Epithelial cell of esophagus (primary cell): ENCODE results near the gene OR13C9.

Experiments
- DNase-seq: peaks from one replicate; pipeline ENCODE4 v3.0.0; 2010; ENCODE audit warnings: low read depth
- H3K4me3 ChIP-seq: 2 replicates; pipeline ENCODE4 v1.5.1; 2011; ENCODE audit warnings: mild to moderate bottlenecking, low read length, control low read depth
- TF ChIP-seq, protein P1 (sequence below): IDR thresholded peaks from 2 replicates; pipeline ENCODE4 v1.5.1; 2011; ENCODE audit warnings: low read depth, mild to moderate bottlenecking, low read length, control low read depth, inconsistent platforms; ENCODE audit not compliant: insufficient read depth; ENCODE audit errors: missing control alignments

Gene OR13C9

GRCh38 chr9:104577263-104577662 lies 40.7 kb downstream of the OR13C9 start:
- no peak for DNase-seq
- TF ChIP-seq, protein P1, sequence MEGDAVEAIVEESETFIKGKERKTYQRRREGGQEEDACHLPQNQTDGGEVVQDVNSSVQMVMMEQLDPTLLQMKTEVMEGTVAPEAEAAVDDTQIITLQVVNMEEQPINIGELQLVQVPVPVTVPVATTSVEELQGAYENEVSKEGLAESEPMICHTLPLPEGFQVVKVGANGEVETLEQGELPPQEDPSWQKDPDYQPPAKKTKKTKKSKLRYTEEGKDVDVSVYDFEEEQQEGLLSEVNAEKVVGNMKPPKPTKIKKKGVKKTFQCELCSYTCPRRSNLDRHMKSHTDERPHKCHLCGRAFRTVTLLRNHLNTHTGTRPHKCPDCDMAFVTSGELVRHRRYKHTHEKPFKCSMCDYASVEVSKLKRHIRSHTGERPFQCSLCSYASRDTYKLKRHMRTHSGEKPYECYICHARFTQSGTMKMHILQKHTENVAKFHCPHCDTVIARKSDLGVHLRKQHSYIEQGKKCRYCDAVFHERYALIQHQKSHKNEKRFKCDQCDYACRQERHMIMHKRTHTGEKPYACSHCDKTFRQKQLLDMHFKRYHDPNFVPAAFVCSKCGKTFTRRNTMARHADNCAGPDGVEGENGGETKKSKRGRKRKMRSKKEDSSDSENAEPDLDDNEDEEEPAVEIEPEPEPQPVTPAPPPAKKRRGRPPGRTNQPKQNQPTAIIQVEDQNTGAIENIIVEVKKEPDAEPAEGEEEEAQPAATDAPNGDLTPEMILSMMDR = no peak
- H3K4me3 ChIP-seq = no peak overlapping the region

DNA sequence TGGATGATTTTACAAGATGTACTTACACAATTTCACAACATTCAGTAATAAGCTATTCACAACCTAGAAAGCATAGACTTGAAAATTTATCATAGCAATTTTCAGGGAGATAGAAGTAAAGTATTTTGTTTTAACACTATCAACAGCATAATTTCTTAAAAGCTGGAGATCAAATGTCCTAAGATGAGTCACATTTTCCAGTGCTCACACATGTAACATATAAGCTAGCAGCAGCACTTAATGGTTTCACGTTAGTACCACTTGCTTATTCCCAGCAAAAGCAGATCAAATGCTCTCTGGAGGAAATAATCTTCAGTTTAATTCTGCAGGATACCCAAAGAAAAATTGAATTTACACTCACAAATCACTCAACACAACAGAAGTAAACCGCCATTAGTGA lies 42.5 kb downstream of the OR13C9 start:
- TF ChIP-seq, protein P1 = no peak
- no peak overlapping the region for H3K4me3 ChIP-seq
- no peak for DNase-seq

- TF ChIP-seq, protein P1 = no peak
- DNase-seq = no peak
- no peak overlapping the region for H3K4me3 ChIP-seq
These were observed 45.4 kb downstream of the OR13C9 start for GRCh38 chr9:104572612-104573011.

GRCh38 chr9:104568868-104569267 lies 49.1 kb downstream of the OR13C9 start, which contains the start of gene OR13C8:
Gene OR13C8, plus strand, starts transcription at chr9:104569168. Its CDS starts 0 bp downstream, at chr9:104569168.
- TF ChIP-seq, protein P1 = no peak
- no peak for DNase-seq
- H3K4me3 ChIP-seq = no peak within 1 kb of the TSS
